GM03348 (cell line): ENCODE measurements around the gene BARHL1.

Source experiments
- DNase-seq: peaks from one replicate; pipeline ENCODE4 v3.0.0; 2012; ENCODE audit warnings: low spot score

BARHL1 gene

GRCh38 chr9:132615774-132616173 is 33.4 kb downstream of the BARHL1 start:
- DNase-seq = no peak

GRCh38 chr9:132616725-132617124 is 34.3 kb downstream of the BARHL1 start:
- DNase-seq = no peak

DNA sequence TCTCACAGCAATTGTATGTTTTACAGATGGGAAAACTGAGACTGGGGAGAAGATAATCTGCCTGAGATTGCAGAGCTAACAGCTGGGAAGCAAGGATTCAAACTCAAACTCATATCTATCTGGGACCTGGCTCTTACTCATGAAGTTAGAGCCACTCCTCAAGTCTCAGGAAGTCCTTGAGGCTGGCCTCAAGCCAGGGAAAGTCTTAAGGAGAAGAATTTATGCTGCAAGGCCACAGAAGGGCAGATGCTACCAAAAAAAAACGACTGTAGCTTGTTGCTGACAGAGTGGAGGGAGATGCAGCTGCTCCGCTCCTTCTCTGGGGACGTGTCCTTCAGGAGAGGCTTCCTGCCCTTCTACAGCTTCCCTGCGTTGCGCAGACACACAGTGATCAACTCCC is 39.8 kb downstream of the BARHL1 start:
- no peak for DNase-seq

DNA sequence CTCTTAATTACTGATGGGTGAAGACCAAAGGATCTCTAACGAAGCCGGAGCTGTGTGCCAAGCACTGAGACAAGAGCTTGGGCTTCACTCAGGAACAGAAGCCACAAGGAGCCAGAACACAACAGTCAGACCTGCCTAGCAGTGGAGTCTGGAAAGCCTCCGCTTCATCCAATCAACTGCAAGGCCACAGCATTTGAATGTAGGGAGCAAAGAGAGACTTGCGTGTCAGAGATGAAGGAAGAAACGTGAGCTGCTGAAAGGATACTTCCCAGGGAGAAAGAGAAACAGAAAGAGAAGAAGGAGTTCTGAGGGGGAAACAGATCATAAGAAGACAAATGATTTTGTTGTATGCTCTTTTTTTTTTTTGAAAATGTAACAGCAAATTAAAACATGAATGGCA is 43.9 kb downstream of the BARHL1 start:
- no peak for DNase-seq

DNA sequence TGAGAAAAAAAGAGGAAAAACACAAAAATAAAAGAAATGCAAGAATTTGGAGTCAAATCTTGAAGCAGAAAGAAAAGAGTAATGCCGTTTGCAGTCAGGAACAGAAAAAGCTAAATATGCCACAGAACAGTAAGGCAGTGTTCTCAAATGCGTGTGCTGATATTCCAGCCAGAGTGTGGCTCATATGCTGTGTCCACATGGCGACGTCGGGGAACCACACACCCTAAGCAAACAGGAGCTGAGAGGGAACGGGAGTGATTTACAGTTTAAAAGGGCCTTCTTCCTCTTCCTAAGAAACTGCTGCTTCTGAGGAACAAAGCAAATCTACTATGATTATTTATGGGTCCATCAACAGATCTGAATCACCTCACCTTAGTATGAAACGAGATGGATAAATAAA is 44.7 kb downstream of the BARHL1 start:
- no peak for DNase-seq

DNA sequence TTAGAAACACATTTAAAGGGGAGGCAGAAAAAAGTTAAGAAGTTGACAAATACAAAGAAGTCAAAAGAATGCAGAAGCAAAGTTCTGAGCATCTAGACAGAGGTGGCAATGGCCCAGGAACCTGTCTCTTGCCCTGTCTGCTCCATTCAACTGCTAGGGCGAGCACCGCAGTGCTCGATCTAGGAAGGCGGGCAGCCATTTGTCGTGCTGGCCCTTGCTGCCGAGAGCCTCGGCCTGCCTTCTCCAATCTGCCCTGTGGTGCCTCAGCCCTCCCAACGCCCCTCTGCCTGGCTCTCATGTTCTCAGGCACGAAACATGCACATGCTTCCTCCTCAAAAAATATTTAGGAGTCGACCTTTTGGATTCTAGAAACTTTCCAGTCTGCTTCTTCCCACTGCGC is 45.2 kb downstream of the BARHL1 start:
- no peak for DNase-seq

- no peak for DNase-seq
Observed at GRCh38 chr9:132628746-132629145, 46.3 kb downstream of the BARHL1 start.

DNA sequence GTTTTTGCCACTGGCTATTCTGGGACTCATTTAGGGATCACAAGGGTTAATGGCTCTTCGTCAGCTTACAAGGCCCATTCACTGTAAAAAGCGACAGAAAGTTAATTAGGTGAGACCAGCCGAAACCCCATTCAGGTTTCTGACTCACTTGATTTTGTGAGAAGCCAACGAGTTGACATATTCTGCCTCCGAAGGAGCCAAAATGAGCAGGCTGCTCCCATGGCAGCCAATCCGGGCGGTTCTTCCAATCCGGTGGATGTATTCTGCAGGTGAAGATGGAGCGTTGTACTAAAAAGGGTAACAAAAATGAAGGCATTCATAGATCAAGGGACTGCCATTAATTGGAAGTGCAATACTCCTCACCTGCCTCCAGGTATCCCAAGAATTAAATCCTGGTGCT is 47.7 kb downstream of the BARHL1 start:
- DNase-seq = no peak

DNA sequence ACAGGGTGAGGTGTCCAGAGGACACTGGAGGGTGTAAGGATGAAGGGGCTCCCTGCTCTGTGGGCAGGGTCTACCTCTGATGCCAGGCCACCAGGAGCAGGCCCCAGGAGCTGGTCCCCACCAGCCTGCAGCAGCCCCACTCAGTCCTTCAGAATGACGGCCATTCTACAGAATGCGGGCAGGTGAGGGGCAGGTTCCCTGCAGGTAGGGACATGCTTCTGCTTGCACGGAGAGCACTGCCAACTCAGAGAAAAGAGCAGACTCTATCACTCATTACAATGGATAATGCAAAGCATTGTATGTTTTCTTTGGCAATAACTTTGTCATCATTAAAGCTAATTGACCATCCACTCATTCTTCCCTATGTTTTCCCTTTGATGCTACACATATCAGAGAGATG is 48.4 kb downstream of the BARHL1 start:
- no peak for DNase-seq

GRCh38 chr9:132631280-132631679 is 48.9 kb downstream of the BARHL1 start:
- peak; percentile 34 for DNase-seq

- DNase-seq = no peak
Observed at GRCh38 chr9:132631685-132632084, 49.3 kb downstream of the BARHL1 start.

DNA sequence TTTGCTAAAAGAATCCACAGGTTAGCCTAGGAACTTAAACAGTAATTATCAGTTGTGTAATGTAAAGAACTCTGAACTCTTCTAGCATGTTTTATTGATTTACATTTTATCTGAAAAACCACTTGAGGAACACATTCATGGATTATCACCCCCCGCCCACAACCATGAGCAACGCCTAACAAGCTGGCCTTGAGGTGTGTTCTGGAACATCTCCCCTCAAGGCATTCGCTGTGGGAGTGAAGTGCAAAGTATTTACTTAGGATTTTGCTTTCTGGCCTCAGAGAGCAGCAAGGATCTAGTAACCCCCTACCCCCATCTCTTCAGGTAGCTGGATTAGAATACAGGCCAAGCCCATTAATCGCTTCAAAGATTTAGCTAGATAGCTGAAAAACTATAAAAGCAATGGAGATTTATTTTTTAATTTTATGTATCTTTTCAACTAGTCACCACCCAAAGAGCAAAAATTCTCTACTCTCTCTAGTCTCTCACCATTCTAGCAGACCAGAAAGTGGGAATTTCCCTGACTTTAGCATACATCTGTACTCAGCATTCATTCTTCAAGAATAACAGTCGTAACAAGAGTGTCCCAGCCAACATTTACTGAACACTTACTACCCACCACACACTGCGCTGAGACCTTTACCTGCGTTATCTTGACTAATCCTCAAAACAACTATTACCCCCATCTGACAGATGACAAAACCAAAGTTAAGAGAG is 50.2 kb downstream of the BARHL1 start:
- no peak for DNase-seq

DNA sequence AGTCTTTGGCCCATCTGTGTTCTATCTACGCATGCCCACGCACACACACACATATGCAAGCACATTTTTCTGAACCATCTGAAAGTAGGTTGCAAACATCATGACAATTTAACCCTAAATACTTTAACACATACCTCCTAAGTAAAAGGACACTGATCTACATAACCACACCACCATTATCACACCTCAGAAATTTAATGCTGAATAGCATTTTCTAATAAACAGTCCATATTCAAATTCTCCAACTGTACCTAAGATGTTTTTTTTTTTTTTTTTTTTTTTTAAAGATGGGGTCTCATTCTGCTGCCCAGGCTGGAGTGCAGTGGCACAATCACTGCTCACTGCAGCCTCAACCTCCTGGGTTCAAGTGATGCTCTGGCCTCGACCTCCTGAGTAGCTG is 51.9 kb downstream of the BARHL1 start:
- no peak for DNase-seq

DNA sequence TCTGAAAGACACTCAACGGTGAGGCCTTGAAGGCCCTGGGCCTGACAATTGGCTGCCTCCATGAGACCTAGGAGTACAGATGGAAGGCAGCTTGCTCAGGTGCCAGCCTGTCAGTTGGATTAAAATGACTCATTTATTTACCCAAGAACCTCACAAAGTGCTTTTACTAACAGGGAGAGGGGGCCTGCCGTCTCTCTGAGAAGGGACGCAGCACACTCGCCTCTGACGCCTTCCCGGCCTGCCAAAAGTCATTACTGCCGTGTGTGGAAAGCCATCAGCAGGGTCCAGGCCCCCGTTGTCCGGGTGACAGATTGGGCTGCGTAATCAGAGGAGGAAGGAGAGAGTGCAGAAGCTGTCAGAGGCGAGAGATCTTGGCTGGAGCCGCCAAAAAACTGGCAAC is 54.9 kb downstream of the BARHL1 start:
- no peak for DNase-seq

DNA sequence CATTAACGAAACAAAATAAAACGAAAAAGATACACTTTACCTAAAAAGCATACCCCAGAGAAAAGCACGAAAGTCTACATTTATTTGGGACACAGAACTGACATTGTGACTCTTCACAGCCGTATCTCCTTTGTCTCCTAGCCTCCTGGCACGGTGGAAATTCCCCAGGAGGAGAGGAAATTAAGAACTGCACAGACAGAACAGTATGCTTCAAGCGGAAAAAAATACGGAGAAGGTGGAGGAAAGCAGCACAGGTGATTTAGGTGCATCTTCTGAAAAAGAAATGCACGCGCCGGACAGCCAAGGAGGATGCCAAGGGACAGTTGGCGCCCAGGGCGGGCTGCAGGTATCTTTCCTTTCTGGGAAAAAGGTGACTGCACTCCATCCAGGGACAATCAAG is 55.4 kb downstream of the BARHL1 start:
- DNase-seq = no peak

- DNase-seq = peak; percentile 20
Observed at GRCh38 chr9:132638240-132638639, 55.8 kb downstream of the BARHL1 start.

GRCh38 chr9:132639322-132639721 is 56.9 kb downstream of the BARHL1 start:
- no peak for DNase-seq
